Activated naive CD4-positive, alpha-beta T cell (primary cell): ENCODE data around the gene FUT1.
"Not testable (repeated sequence)": the region's sequence is repeated elsewhere in the genome, so short reads cannot be mapped to it uniquely, and the experiment has no call there.

Experiments used
- DNase-seq, 4 experiments: peaks; one replicate each; lab custom pipeline; 2025; lab: John Stamatoyannopoulos, UW

Gene FUT1

DNA sequence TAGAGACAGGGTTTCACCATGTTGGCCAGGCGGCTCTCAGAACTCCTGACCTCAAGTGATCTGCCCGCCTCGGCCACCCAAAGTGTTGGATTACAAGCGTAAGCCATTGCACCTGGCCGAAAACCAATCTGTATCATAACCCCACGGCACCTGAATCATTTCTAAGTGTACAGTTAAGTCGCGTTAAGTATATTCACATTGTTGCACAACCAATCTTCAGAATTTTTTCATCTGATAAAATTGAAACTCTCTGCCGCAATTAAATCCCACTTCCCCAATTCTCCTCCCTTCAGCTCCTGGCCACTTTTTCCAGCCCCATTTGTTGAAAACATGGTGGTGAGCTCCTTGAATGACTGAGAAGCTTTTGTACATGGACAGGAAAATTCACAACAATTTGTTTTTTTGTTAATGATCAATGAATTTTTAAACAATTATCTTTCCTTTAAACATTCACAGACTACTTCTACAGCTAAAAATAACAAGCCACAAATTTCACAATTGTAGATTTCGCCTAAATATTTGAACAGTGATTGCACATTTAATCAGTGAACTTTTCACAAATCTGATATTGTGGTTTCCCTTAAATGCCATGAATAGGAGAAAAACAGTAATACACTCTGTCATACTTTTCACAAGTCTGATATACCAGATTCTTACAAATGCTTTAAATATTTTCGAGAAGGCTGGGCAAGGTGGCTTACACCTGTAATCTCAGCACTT is 16.7 kb upstream of the FUT1 start:
- DNase-seq: no peak

GRCh38 chr19:48768171-48768753 is 15.8 kb upstream of the FUT1 start:
- not testable (repeated sequence) for DNase-seq

- DNase-seq: not testable (repeated sequence)
These were observed 13.4 kb upstream of the FUT1 start for GRCh38 chr19:48765816-48766215.

DNA sequence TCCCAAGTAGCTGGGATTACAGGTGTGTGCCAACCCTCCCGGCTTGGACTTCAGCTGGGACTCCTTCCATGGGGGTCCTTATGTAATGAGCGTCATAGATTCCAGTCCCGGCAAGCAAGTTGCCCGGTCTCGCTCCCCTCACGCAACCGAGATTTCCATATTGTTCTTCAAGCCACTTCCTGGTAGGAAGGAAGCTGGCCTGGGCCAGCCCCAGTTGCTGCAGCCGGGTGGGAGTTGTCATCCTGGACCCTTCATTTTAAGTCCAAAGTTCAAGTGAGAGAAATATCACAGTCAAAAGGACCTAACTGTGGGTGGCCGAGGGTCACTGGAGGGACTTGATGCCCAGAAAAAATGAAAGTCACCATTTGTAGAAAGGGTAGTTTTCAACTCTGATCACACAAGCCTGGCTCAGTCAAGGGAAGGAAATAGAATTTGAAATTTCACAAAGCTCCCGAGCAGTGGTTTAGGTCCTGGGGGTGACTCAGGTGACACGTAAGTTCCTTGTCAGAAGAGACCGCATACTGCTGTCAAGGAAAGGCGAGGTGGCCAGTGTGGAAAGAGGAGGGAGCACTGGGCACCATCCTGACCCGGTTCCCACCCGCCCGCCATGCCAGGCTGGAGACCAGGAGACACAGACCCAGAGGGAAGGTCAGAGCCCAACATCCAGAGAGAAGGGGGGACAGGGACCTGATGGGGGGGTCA is 8.2 kb upstream of the FUT1 start:
- no peak for DNase-seq

- no peak for DNase-seq
These were observed 5.3 kb upstream of the FUT1 start for GRCh38 chr19:48757741-48758144.

DNA sequence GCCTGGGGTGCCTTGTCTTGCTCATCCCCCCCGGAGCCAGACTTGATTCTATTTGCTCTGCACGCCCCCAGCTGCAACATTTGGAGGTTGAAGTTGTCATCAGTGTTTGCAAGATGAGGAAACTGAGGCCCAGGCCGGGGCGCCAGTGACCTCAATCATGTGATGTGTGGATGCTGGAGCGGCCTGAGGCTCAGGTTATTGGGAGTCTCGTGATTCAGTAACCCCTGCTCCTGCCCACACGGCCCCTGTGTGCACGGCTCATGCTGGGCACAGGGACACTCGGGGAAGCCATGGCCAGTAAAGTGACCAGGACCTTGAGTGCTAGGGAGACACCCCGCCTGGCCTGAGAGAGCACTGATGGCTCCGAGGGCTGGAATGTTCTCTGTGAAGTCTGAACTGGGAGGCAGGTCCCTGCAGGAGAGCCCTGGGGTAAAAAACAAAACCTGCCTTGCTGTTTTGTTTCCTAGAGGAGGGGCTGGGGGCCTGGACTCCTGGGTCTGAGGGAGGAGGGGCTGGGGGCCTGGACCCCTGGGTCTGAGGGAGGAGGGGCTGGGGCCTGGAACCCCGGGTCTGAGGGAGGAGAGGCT is 4.7 kb upstream of the FUT1 start:
- no peak for DNase-seq

DNA sequence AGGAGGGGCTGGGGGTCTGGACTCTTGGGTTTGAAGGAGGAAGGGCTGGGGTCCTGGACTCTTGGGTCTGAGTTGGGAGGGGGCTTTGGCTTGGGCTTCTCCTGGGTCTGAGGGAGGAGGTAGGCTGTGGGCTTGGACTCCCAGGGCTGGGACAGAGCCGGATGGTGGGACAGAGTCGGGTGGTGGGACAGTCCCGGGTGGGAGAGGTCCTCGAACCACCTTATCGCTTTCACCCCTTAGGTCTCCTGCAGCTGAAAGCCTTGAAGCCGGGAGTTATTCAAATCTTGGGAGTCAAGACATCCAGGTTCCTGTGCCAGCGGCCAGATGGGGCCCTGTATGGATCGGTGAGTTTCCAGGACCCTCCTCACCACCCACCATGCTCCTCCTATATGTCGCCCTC is 4.2 kb upstream of the FUT1 start:
- no peak for DNase-seq

GRCh38 chr19:48756212-48756611 is 3.8 kb upstream of the FUT1 start:
- no peak for DNase-seq

DNA sequence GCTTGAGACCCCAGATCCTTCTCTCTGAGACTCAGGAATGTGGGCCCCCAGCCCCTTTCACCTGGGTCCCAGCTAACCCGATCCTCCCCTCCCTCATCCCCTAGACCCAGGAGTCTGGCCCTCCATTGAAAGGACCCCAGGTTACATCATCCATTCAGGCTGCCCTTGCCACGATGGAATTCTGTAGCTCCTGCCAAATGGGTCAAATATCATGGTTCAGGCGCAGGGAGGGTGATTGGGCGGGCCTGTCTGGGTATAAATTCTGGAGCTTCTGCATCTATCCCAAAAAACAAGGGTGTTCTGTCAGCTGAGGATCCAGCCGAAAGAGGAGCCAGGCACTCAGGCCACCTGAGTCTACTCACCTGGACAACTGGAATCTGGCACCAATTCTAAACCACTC is 3.3 kb upstream of the FUT1 start:
- no peak for DNase-seq

DNA sequence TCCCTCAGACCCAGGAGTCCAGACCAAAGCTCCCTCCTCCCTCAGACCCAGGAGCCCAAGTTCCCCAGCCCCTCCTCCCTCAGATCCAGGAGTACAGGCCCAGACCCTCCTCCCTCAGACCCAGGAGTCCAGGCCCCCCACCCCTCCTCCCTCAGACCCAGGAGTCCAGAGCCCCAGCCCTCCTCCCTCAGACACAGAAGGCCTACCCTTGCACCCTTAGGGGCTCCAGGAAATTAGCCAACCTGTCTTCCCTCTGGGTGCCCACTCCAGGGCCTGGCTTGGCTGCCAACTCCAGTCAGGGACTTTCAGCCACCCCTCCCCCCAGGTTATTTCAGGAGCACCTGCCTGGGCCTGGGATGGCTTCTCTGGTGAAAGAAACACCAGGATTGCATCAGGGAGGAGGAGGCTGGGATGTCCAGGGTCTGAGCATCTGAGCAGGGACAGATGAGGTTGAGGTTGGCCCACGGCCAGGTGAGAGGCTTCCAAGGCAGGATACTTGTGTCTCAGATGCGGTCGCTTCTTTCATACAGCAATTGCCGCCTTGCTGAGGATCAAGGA is 2.7 kb upstream of the FUT1 start, which contains the start of gene FGF21:
Gene FGF21, plus strand, starts transcription at position 441 of the 558 bp plus-strand sequence. CDS start 713 bp downstream, outside the sequence.
- no peak for DNase-seq

DNA sequence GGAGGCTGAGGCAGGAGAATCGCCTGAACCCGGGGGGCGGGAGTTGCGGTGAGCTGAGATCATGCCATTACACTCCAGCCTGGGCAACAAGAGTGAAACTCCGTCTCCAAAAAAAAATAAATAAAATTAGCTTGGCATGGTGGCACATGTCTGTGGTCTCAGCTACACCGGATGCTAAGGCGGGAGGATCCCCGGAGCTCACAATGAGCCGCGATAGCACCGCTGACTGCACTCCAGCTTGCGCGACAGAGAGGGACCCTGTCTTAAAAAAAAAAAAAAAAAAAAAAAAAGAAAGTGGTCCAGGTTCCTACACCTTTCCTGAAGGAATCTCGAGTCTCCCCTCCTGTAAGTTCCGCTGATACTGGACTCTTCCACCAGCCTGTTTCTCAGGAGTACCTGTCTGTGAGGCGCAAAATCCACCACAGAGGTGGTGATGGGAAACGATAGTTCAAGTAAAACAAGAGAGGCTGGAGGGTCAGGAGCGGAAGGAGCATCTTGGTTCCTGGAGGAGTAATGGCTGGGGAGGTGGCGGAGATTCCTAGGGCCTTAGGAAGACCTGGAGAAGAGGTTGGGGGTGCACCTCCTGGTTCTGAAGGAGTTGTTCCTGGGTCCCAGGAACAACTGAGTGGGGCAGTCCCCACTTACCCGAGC is 471 bp downstream of the FUT1 start:
- no peak for DNase-seq

DNA sequence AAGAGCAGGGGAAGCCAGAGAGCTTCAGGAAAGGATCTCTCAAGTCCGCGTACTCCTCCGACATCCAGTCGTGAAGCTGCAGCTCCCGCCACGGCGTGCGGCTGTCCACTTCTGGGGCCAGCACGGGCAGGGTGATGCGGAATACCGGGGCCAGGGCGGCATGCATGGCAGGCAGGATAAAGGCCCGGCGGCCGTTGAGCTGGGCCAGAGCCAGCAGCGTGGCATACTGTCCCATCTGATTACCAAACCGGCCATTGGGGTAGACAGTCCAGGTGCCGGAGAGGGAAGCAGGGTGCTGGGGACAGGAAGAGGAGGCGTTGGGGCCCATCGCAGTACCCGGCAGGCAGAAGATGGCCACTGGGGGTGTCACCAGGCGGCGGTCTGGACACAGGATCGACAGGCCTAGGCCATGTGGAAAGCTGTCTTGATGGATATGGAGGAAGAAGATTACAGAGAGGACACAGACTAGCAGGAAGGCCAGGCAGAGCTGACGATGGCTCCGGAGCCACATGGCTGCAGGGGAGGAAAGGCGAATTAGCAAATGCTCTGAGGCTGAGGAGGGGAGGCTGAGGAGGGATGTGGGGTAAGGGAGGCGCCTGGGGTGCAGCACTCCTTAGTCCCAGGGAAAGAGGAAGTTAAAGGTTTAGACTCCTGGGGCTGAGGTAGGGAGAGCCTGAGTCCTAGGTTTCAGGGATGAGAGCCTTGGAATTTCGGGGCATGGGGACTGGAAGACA is 1.5 kb downstream of the FUT1 start:
- DNase-seq: no peak

GRCh38 chr19:48750351-48750750 is 2.1 kb downstream of the FUT1 start:
- no peak for DNase-seq

- no peak for DNase-seq
These were observed 2.8 kb downstream of the FUT1 start for GRCh38 chr19:48749571-48750198.

GRCh38 chr19:48746738-48747575 is 5.5 kb downstream of the FUT1 start, which contains the start of gene IZUMO1:
Gene IZUMO1 (minus strand): TSS chr19:48746909. CDS start chr19:48745859, 1,050 bp downstream.
- DNase-seq: no peak

- no peak for DNase-seq
These were observed 6.3 kb downstream of the FUT1 start for GRCh38 chr19:48746110-48746509.

- DNase-seq: peak in 1 of 4 experiments; percentile 14
These were observed 7.0 kb downstream of the FUT1 start for GRCh38 chr19:48745208-48745995.

DNA sequence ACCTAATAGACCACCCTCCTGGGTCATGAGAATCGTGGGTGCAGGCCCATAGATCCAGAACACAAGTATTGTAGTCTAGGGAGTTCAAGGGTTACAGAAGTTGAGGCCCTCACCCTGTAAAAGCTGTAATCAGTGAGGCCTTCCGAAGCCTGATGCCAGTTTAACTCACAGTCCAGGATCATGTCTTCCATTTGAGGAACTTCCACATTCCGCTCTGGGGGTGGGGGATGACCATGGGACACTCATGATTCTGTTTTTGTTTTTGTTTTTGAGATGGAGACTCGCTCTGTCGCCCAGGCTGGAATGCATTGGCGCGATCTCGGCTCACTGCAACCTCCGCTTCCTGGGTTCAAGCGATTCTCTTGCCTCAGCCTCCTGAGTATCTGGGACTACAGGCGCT is 10.3 kb downstream of the FUT1 start:
- DNase-seq: no peak
